NCI-H2081 (cell line): ENCODE measurements around the gene GARRE1.

Experiments used
- DNase-seq, 2 experiments: peaks; one replicate each; lab custom pipeline; 2025; lab: John Stamatoyannopoulos, UW

GARRE1 gene

DNA sequence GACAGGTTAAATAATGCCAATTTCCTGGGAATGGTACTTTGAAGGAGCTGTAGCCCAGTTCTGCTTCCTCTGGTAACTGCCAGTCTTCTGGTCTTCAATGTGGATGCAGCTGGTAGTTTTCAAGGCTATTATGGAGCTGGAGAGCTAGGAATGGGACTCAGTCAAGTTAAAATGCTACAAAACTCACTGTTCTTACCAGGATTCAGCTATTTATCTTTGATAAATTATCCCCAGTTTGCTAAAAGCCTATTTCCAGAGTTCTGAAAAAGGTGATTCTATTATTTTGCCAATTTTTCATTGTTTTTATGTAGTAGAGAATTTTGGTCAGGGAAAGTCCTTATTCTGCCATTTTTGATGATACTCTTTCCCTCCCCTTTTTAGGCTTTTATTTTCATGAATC, 40.7 kb downstream of the GARRE1 start:
- DNase-seq: no peak

GRCh38 chr19:34298891-34299520, 44.7 kb downstream of the GARRE1 start:
- no peak for DNase-seq

DNA sequence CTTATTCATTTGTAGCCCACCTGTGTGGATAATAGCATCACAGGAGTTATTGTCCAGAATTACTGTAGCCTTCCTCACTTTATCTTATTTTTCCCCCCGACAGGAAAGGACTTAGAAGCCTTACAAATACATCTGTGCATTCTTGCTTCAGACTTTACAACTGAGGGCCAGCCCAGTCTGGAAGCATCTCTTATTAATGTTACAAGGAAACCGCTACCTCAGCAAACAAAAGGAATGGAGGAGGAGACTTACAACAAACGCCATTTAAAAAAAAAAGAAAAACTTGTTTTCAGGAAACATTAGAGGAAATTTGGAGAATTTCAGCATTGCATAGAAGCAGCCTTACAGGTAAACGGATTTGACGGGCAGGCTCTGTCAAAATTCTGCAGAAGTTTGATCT, 45.2 kb downstream of the GARRE1 start:
- DNase-seq: no peak

DNA sequence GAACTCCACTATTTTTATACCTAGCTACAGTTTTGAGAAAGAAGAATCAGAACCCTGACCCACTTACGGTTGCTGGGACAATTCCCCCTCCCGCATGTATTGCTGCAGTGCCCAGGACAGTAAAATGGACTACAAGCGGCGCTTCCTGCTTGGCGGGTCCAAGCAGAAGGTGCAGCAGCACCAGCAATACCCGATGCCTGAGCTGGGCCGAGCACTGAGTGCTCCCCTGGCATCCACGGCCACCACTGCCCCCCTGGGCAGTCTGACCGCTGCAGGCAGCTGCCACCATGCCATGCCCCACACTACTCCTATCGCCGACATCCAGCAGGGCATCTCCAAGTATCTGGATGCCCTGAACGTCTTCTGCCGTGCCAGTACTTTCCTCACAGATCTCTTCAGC, 46.0 kb downstream of the GARRE1 start:
- no peak for DNase-seq

GRCh38 chr19:34300962-34301361, 46.6 kb downstream of the GARRE1 start:
- no peak for DNase-seq
